Prostate gland (tissue), 2 donors: ENCODE measurements around the gene KCNN3.

ENCODE experiments used
- CTCF ChIP-seq, 4 experiments: fragments of 200-600 bp in 2 of 4; fragments of 450-650 bp in 2 of 4; sonication (generic) in 2 of 4; IDR thresholded peaks; 1 replicate in 3 of 4; 2 replicates in 1 of 4; pipeline ENCODE4 v1.5.1; 2016 to 2019; ENCODE audit warnings: antibody characterized with exemption in 4 of 4, mild to moderate bottlenecking in 2 of 4, moderate library complexity in 2 of 4
- POLR2A ChIP-seq: fragments of 450-650 bp; IDR thresholded peaks from one replicate; pipeline ENCODE4 v1.6.1; 2016; ENCODE audit warnings: antibody characterized with exemption, mild to moderate bottlenecking
- POLR2AphosphoS5 ChIP-seq: sonication (generic); formaldehyde crosslinking; IDR thresholded peaks from one replicate; pipeline ENCODE4 v1.6.1; 2017; ENCODE audit warnings: antibody characterized with exemption

- TF ChIP-seq CTCF (IDR thresholded peaks at IDR 0.05) (no peak), POLR2A (no peak), POLR2AphosphoS5 (no peak)
These were observed 5.7 kb downstream of the KCNN3 start for GRCh38 chr1:154864189-154864975.
